DND-41 (cell line): Measurements from ENCODE around the gene FAM83B.

Source experiments
- EZH2 ChIP-seq: IDR thresholded peaks from 3 replicates; pipeline ENCODE4 v1.6.1; 2012; ENCODE audit warnings: borderline replicate concordance, low read depth, mild to moderate bottlenecking, moderate library complexity, low read length, inconsistent platforms; ENCODE audit not compliant: severe bottlenecking
- TF ChIP-seq, protein P1 (sequence below): IDR thresholded peaks from 2 replicates; pipeline ENCODE4 v1.5.1; 2012; ENCODE audit warnings: borderline replicate concordance, low read length, moderate library complexity, mild to moderate bottlenecking; ENCODE audit not compliant: poor library complexity, severe bottlenecking; ENCODE audit errors: extremely low read depth

DNA sequence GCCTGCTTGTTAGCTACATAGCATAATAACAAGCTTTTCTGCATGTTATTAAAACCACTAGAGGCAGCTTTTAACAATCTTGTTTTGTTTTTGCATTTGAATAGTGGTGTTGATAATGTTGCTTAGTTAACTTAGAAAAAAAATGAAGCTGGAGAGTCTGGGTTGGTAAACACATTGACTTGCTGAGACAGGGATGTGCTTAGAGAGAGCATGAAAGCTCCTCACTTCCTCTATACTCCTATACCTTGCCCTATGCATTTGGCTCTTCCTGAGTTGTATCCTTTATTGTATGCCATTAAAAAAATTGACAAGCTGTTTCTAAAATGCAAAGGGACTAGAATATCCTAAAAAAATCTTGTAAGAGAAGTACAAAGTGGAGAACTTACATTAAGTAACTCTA is 13.6 kb downstream of the FAM83B start:
- TF ChIP-seq, protein P1, sequence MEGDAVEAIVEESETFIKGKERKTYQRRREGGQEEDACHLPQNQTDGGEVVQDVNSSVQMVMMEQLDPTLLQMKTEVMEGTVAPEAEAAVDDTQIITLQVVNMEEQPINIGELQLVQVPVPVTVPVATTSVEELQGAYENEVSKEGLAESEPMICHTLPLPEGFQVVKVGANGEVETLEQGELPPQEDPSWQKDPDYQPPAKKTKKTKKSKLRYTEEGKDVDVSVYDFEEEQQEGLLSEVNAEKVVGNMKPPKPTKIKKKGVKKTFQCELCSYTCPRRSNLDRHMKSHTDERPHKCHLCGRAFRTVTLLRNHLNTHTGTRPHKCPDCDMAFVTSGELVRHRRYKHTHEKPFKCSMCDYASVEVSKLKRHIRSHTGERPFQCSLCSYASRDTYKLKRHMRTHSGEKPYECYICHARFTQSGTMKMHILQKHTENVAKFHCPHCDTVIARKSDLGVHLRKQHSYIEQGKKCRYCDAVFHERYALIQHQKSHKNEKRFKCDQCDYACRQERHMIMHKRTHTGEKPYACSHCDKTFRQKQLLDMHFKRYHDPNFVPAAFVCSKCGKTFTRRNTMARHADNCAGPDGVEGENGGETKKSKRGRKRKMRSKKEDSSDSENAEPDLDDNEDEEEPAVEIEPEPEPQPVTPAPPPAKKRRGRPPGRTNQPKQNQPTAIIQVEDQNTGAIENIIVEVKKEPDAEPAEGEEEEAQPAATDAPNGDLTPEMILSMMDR: no peak
- TF ChIP-seq EZH2: no peak
